HG02571 (cell line): ENCODE data around the gene FAM53B.

Experiments
- ATAC-seq: cut with Tn5 transposase; IDR thresholded peaks from one replicate; pipeline ENCODE4 v1.9.1; 2021; ENCODE audit warnings: mild to moderate bottlenecking, moderate library complexity; ENCODE audit not compliant: unreplicated experiment

Gene FAM53B

GRCh38 chr10:124742413-124743190 is 1.6 kb downstream of the FAM53B start:
- no peak for ATAC-seq

DNA sequence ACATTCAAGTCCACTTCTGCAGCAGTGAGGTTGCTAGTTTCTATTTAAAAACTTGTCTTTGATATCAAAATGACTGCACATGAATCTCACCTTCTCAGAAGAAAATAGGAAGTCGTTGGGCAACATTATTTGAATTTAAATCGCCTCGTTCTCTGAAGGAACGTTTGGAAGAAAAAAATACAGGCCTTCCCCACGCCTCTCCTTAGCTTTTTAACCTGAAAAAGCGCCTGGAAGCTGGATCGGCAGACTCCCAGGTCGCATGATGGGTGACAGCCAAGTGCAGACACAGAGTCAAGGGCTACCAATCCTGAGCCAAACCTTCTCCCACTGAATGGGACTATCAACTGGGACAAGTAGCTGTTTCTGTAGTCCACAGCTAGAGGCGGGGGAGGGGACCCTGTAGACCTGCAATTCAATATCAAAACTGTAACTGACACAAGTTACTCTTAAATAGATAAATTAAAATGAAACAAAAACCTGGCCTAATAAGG is 2.2 kb downstream of the FAM53B start:
- no peak for ATAC-seq

- no peak for ATAC-seq
Measured at GRCh38 chr10:124741281-124741921, 2.8 kb downstream of the FAM53B start.

GRCh38 chr10:124740369-124741280 is 3.6 kb downstream of the FAM53B start:
- no peak for ATAC-seq

DNA sequence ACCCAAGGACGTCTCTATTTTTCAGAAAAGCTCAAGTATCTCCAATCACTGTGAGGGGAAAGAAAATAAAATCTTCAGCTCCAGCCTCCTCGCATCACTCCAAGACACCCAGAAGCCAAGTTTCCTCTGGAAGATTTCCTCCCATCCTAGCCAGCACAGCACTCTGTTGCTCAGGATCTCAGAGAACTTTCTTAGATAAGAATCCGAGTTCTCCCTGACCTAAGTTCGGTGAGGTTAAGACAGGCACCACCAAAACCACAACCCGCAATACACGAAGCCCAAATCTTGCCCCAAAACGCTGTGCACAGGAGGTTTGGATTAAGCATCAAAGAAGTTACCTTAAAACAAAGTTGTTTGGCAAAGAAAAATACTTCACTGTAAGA is 4.2 kb downstream of the FAM53B start:
- ATAC-seq: no peak

DNA sequence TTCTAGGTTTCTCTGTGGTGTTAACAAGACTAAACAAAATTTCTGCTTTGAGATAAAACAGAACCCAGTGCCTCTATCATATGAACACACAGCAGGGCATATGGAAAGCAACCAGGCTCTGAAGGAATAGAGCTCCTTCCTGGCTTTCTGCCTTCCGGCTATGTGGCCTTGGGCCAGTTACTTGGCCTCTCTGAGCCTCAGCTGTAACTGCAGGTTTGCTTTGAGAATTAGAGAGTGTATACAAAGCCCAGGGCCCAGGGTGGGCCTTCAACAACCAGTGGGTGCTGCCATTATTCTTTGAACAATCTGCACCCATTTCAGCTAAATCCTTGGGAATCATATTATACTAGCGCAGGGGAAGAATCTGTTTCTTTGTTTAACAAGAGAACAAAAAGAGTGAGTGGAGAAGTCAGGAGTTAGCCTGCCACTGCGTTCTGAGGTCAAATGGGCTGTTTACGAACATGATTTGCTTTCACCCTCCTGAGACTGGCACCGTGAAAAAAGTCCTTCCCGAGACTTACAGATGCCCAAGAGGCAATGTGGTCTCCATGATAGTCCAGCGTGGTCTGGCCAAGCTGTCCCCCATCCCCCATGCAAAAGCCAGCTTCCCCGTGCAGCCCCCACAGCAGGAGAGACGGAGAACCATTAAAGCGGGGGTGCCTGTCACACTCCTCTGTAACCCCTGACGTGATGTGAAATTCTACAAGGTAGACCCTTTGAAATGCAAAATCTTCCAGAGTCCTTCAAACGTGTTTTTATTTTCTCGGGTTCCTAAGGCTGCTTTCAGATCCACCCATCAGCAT is 4.9 kb downstream of the FAM53B start:
- no peak for ATAC-seq

DNA sequence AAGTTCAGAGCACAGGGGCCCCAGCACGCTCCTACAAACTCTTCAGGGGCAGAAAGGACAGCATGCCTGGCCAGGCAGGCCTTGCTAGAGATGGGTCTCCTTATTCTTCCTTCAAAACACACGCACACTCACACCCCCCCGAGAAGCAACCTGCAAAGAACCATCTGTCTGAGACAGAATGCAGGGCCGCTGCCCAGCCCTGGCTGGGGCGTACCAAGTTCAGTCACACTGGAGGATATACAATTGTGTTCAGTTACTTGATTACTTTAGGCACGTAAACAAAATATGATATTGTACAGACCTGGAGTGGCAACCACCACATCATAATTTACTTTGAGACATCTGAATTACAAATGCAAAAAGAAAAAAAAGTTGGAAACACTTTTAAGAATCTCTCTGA is 5.7 kb downstream of the FAM53B start:
- ATAC-seq: no peak

DNA sequence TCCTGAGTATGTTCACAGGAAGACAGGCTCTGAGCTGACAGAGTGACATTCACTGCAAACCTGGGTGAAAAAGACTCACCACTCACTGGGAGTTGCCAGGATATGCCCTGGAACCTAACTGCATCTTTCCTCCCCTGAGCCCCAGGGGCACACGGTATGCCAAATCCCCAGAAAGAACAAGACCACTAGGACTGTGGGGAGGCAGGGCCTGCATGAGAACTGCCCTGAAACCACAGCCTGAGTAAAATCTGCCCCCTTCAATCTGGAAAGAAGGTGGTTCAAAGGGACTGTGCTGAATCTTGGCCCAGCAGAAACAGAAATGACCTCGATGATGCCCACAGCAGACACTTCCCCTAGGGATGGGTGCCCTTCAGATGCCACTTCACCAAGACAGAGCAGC is 6.5 kb downstream of the FAM53B start:
- no peak for ATAC-seq

DNA sequence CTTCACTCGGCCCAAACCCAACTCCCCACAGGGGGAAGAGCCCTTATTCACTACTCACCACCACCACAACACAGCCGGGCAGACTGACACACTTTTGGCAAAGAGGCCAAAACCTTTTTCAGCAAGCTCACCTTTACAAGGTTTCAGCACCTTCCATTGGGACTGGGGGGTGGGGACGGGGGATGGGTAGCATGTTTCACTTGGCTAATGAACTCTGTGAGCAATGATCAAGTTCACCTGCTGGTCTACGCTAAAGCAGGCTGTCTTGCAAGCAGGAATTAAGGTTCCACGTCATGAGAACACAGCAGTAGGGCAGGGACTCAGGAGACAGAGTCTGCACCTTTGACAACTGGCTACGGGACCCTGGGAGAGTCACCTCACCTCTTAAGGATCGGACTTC is 7.0 kb downstream of the FAM53B start:
- ATAC-seq: no peak

GRCh38 chr10:124736491-124737136 is 7.6 kb downstream of the FAM53B start:
- ATAC-seq: no peak

- ATAC-seq: no peak
Measured at GRCh38 chr10:124735491-124736286, 8.5 kb downstream of the FAM53B start.

GRCh38 chr10:124734311-124735166 is 9.6 kb downstream of the FAM53B start:
- ATAC-seq: no peak

DNA sequence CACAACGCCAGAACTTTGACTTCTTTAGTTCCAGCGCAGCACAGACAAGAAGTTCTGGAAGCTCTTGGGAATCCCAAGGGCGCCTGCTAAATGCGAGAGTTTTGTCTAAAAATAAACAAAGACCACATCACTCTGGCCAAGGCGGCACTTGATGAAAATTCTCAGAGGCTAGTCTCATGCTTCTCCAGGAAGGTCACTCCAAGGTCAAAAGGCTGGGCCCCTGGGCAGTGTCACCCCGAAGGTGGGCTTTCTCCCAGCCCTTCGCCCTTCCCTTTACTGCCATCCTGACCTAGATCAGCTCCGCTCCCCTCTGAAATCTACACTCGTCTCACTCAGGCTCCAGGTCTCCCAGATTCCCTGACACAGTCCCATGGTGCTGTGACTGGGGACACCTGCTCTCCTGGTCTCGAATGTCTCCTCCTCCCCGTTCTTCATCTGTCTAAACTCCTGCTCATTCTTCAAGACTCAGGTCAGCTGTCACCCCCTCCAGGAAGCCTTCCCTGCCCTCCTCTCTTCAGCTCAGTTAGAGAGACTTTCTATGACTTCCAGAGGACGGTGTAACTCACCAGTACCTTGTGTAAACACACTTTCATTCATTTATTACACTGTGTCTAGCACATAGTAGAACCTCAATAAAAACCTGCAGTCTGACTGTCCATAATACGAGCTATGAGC is 10.5 kb downstream of the FAM53B start:
- ATAC-seq: no peak

DNA sequence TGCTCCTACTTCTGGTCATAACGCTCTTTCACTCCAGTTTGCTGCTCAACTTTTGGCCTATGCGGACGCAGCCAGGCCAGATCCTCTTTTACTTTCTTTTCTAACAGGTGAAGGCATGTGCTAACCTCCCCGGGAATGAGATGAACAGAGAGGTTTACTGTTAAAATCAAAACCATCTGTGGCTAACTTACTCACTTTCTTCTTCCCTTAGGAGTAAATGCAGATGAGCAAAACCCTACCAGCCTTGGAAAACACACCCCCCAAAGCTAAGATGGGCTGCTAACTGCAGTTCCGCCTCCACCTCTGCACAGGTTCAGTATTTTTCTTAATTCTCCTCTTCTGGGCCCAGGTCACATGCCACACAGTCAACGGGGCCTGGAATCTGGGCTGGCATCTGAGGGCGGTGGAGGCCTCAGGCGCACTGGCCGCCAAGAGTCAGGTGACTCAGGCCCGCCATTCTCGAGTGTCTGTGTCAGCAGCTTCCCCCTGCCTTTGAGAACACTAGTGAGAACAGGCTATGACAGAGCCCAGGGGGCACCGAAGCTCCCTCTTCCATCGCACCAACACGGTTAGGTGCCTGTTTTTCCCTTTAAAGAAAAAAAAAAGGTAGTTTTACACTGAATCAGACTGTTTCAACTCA is 11.1 kb downstream of the FAM53B start:
- peak; percentile 69 for ATAC-seq

DNA sequence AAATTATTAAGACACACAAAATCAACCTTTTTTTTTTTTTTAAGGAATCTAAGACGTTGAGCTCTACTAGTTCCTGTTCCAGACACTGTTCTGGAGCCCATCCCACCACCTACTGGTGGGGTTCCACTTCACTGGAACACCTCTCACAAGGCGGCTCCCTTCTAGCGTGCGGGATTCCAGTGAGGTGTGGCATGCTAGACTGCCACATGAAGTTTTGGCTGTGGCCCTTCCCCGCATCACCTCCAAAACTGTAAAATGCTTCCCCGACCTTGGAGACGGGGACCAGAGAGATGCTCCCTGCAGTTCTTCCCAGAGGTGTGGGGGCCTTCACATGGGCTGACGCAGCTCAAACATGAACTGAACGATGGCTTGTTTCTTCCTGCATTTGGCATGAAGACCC is 12.6 kb downstream of the FAM53B start:
- ATAC-seq: no peak

DNA sequence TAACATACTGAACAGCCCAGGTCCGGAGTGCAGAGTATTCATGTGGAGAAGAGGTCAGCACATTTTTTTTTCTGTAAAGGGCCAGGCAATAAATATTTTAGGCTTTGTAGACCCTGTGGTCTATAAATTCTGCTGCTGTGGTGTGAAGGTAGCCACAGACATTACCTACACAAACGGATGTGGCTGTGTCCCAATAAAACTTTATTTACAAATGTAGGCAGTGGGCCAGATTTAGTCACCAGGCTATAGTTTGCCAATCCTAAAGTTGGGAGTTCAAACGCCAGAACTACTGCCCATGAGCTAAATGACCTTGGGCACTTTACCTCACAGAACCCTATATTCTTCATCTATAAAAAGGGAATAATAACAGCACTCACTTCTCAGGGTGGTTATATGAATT is 13.4 kb downstream of the FAM53B start:
- ATAC-seq: no peak
